GM04503 (cell line): ENCODE results near the gene KIF9.
"Not testable (repeated sequence)": the region's sequence is repeated elsewhere in the genome, so short reads cannot be mapped to it uniquely, and the experiment has no call there.

Experiments used
- DNase-seq: peaks from one replicate; pipeline ENCODE4 v3.0.0-alpha.2; 2012; ENCODE audit warnings: low read depth

Gene KIF9

DNA sequence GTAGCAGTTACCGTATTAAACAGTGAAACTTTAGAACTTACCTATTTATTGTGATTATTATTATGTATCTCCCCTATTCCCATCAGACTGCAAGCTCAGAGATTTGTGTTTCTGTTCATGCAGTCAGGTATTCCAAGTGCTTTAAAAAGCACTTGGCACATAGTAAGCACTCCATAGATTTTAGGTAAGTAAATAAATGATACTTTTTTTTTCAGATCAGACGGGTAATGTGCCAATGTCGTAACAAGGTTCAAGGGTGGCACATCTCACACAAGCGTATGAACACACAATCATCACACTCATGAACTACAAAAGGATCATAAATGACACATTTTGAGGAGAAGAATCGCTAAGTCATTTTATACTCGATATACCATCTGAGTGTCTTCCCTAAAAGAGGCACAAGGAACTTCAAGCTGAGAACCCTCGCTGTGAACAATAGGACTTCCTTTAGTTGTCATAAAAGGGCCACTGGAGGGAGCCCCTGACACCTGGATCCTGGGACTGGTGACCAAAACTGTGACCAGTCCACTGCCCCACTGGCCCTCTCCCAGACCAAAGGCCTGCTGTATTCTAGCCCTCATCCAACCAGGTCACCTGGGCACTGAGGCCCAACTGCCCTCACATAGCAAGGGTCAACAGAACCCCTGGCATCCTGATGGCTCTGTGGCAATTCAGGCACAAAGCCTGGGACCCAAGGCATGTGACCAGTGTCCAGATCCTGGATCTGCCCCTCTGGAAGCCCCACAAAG is 32.1 kb downstream of the KIF9 start:
- DNase-seq: peak; percentile 3

DNA sequence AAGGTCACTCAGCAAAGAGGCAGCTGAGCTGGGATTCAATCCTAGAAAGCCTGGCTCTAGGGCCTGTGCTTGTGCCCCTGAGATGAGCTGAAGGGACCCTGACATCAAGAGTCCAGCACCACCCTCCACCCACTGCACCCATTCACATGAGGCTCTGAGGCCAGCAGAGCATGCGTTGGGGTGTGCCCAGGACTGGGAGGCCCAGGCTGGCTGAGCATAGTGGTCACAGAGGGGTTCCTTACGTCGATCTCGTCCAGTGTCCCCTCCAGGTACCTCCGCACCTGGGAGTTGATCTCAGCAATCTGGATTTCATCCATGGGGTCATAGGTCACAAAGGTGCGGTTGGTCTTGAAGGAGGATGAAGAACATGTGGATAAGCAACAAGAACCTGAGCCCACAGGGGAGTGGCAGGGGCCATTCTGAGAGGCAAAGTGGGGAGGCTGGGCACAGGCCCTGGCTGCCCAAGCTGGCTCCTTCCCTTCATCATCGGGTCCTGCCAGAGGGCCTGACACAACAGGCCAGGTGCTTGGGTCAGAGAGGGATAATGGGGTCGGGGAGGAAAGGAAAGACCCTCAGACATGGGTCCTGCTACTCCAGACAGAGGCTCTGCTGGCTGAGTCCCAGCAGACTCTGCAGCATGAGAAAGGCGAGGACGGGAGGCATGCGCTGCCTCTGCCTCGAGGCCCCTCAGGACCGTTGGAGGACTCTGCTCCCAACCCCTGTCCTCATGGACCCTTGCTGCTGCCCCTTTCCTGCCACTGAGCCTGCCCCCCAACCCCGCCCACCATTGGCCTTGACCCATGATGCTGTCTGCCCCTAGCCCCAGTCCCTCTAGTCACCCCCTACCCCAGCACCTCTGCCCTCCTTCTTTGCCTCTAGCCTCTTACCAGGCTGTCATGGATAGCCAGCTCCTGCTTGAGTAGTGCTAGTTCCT is 35.2 kb downstream of the KIF9 start:
- DNase-seq: no peak

DNA sequence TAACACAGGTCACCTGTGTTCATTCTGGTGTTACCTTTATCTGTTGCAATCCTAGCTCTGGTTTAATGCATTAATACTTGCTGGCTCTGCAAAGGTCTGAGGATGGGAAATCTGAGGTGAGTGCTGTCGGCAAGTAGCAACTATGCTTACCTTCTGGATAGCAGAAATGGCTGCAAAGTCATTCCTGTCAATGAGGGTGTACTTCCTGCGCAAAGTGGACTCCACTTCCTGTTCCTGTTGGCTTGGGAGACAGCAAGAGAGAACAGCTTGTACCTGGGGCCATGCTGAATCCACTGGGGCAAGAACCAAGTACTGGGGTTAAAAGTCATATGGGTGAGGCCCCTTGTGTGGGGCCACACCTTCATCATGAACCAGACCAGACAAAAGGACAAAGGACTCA is 37.3 kb downstream of the KIF9 start:
- no peak for DNase-seq

DNA sequence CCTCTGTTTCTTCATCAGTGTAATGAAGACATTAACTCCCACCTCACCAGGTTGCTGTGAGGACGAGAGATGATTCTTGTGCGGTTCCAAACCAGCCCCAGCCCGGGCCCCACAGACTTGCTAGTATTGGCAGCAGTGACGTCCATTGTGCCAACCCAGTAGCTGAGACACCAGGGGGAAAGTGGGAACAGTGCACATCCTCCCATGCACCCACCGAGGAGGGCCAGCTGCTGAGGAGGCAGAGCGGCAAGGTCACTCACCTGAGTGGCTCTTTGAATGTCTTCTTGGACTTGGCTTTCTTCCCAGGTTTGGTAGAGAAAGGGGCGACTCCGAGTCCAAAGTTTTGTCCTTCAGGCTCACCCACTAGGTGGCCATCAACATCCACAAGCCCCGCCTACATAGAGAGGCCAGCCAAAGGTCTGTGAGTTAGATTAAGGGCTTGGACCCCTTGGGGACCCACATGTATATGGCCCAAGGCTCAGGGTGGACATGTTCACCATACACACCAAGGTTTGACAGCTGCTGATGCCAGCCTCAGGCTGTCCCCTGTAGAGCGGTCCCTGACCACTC is 38.0 kb downstream of the KIF9 start:
- no peak for DNase-seq

DNA sequence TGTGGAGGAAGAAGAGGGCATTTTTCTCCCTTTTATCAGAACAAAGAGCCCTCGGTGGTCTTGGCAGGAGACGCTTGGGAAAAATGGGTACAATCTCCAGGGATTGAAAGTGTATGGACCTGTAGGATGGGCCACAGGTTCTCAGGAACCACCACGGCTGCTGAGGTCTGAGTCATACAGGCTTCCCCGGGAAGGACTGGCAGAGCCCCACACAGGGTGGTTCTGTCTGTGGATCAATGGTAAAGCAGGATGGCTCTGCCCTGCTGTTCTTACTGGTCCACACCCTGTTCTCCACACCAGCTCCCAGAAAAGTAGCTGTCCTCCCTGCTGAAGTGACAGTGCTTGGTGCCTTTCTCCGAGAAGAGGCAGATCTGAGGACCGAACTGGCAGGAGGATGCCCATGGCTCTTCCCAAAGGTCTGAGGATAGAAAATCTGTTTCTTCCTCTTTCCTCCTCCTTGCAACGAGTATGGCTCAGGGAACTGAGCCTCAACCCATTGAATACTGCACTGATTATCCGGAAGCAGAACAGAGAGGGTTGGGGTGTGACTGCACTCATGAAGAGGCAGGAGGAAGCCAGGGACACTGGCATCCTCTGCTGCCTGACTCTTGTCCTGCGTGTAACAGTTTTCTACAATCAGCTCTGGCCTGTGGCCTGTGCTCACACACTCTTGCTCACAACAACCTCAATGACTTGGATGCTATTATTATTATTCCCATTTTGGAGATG is 39.0 kb downstream of the KIF9 start:
- DNase-seq: no peak

DNA sequence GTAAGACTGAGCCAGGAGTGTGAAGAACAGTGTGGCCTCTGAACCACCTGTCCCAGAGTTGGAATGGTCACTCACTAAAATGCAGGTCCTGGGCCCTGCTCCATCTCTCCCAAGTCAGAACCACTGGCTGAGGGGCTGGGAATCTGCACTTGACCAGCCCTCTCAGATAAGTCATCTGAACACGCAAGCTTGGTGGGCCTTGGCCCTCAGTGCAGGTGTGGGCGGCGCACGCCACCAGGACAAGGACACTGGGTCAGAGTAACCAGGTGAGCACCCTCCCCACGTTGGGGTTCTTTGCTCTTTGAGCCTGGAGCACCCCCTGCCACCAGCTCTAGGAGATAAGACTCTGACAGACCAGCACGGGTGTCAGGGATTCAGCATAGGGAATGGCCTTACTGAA is 42.7 kb downstream of the KIF9 start:
- DNase-seq: no peak

DNA sequence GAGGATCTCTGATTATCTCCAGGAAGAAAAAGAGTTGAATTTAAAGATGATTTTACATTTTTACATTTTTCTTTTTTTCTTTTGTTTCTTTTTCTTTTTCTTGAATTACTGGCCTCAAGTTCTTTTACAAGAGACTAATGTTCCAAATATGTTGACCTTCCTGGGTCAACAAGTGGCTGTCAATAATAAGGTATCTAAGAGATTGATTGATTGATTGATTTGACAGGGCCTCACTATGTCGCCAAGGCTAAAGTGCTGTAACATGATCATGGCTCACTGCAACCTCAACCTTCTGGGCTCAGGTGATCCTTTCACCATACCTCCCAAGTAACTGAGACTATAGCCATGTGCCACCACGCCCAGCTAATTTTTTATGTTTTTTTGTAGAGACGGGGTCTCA is 44.6 kb downstream of the KIF9 start:
- no peak for DNase-seq

DNA sequence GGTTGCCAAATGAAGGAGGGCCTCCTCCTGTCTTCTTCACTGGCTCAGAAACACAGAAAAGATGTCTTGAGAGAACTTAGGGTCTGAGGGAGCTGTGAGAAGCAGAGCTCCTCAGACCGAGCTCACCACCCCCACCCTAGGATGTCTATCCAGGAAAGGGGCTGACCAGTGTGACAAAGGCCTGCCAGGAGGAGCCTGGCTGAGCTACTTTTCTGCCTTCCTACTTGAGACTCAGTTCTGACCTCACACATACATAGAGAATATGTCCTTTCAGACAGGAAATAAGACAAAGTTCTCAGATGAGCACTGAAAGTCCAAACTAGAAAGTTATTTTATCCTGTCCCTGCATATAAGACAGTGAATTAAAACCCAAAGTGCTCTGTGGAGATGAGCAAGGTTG is 54.5 kb downstream of the KIF9 start:
- no peak for DNase-seq

DNA sequence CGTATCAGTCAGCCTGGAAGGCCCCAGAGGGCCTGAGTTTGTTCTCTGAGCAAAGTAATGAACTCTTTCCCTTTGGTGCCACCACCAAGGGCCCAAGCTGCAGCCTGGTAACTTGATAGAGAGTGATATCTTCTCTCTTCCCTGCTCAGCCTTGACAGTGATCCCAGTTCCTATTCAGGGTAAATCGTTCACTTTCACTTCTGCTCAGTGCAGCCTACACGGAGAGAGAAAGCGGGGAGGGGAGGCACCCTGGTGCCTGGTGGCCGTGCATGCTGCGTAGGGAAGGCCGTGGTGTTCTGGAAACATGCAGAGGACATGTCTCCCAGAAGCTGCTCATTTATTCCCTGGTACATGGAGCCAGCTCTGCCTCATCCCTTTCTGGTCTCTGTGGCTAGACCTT is 54.9 kb downstream of the KIF9 start:
- DNase-seq: no peak

DNA sequence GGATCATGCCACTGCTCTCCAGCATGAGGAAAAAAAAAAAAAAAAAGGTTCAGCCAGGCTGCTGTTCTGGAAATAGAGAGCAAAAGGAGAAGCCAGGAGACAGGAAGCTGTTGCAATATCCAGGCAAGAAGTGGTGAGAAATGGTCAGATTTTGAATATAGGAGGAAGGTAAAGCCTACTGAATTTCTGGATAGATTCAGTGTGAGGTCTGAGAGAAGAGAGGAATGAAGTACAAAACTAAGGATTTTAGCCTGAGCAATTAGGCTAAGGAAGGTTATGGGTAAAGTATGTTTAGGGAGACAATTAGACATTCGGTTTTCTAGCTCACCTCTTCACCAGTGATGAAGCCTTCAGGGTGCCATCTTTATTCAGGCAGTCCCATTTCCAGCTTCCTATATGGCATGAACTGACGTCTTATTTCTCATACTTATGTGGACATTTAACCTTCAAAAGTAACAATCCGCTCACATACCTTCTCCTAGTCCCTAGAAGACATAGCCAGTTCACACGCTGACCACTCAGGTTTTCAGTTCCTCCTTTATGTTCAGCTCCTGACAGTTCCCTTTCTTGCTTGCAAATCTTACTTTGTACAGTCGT is 57.2 kb downstream of the KIF9 start:
- DNase-seq: peak; percentile 15

DNA sequence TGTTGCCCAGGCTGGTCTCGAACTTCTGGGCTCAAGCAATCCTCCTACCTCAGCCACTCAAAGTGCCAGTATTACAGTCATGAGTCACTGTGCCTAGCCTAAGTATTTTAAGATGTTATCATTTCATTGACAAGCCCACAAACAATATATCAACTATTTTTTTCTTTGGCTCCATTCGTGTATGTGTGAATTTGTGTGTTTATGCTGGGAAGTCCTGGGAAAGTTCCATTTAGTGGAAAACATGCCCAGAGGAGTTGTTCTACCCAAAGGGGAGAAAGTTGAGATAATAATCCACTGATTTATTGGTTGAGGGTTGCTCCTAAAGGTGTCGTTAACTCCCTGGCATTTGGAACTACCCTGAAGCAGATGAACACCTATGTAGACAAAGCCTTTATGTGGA is 58.8 kb downstream of the KIF9 start:
- no peak for DNase-seq

DNA sequence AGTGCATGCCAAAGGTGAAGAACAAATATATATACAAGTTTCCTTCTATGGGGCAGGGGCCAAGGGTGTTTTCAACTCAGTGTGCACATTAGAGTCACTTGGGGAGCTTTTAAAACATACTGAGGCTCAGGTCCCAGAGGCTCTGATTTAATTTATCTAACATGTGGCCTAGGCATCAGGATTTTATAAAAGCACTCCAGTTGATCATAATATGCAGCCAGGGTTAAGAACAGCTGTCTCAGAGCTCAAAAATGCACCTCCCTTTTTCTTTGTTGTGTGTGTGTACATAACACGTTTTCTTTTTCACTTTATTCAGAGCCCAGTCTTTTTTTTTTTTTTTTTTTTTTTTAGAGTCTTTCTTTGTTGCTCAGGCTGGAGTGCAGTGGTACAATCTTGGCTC is 60.8 kb downstream of the KIF9 start:
- no peak for DNase-seq

DNA sequence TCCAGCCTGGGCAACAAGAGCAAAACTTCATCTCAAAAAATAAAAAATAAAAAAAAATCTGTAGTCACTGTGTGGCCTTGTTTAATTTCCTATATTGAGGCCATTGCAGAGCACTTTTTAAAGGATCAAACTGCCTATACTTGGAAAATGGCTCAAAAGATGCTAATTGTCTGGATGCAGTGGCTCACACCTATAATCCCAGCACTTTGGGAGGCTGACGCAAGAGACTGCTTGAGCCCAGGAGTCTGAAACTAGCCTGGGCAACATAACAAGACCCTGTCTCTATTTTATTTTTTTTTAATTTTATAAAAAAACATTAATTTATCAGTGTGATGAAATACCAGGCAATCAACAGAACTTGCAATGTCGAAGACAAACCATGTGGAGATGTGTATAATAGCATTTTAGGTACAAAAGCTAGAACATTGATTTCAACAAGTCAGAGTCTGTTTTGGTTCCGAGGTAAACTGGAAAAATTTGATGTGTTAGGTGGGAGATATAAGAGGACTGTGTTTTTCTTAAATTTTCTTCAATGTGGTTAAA is 71.7 kb downstream of the KIF9 start:
- DNase-seq: no peak

DNA sequence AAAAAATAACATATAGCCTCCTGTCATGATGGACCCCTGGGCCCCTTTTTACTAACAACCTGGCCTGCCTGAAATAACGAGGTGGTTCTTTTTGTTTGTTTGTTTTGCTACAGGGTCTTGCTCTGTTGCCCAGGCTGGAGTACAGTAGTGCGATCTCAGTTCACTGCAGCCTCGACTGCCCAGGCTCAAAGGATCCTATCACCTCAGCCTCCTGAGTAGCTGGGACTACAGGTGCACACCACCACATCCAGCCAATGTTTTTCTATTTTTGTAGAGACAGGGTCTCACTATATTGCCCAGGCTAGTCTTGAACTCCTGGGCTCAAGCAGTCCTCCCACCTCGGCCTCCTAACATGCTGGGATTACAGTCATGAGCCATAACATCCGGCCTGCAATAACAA is 76.6 kb downstream of the KIF9 start:
- not testable (repeated sequence) for DNase-seq

DNA sequence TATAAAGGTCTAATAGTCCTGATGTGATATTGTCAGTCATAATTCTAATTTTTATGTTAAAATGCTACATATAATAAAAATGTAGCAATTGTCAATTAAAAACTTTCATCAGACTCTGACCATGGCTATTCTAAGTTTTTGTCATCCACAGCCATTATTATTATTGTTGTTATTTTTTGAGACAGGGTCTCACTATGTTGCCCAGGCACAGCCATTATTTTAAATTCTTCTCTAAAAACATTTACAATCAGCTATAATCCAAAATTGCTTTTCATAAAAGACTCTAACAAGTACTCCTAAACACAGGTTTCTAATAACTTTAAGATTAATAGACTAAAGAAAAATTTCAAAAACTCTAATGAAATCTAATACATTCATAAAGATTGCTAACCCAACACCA is 77.7 kb downstream of the KIF9 start:
- DNase-seq: no peak

DNA sequence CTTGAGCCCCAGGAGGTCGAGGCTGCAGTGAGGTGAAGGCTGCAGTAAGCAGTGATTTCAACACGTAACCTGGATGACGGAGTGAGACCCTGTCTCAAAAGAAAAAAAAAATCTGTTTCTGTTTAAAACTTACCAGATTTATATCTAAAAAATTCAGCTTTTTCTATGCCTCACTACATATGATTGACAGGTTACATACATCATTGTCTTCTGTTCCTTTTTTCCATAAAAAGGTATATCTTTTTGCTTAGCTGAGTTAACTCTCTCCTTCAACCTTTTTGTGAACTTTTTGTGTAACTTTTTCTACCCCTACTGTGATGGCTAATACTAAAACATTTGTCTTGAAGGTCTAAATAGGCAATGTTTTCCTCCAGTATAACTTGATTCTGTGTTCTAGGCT is 80.1 kb downstream of the KIF9 start:
- DNase-seq: no peak

DNA sequence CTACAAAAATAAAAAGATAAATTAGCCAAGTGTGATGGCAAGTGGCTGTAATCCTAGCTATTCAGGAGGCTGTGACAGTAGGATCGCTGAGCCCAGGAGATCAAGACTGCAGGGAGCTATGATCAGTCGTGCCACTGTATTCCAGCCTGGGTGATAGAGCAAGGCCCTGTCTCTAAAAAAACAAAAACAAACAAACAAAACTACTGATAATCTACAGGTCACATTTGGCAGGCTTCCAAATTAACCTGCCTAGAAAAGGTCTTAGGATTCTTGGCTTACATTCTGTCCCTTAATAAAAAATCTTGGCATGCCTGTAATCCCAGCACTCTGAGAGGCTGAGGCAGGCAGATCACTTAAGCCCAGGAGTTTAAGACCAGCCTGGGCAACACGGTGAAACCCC is 85.3 kb downstream of the KIF9 start:
- no peak for DNase-seq

DNA sequence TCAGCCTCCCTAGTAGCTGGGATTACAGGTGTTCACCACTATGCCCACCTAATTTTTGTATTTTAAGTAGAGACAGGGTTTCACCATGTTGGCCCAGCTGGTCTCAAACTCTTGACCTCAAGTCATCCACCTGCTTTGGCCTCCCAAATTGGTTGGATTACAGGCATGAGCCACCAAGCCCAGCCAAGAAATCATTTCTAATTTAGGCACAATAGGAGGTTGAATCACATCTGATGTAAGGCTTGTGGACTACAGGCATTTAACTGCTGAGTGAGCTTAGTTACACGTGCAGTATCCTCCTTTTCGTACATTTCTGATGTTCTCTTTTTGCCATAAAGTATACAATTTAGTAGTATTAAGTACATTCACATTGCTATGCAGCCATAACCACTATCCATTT is 87.6 kb downstream of the KIF9 start:
- no peak for DNase-seq

DNA sequence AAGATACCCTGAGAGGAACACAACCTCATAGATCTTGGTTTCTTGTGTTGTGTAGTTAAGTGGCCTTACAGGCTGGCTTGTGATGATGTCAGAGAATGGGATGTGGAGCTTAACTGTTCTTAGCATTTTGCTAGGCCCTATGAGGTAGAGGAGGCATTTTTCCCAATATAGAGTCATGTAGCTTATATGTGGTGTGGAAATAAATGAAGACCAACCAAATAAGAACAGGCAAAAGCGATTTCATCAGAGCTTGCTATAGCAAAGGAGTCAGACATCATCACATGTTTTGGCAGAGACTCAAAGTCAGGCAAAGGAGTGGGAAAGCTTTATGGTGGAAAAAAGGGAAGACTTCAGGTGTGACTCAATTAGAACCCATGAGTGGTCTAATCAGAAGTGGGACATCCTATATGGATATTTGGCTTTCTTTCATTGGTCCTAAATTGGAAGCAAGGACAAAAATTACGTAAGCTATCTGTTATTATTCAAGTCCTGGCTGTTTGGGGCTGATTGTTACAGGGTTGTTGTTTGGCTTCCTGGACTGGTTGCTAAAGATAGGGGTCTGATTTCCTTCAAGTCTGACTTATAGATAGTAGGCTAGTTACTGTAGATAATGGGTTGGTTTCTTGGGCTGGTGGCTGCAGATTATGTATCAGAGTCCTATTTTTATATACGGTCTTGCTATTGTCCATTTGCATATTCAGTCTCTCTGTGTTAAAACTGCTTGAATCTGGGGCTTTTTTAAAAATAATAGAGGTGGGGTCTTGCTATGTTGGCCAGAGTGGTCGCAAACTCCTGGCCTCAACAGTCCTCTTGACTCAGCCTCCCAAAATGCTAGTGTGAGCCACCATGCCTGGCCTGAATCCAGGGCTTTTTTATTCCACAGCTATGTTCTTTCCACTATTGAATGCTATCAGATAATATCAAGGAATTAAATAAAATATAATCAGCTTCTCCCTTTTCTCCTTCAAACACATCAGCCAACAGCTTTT is 88.4 kb downstream of the KIF9 start:
- DNase-seq: no peak

DNA sequence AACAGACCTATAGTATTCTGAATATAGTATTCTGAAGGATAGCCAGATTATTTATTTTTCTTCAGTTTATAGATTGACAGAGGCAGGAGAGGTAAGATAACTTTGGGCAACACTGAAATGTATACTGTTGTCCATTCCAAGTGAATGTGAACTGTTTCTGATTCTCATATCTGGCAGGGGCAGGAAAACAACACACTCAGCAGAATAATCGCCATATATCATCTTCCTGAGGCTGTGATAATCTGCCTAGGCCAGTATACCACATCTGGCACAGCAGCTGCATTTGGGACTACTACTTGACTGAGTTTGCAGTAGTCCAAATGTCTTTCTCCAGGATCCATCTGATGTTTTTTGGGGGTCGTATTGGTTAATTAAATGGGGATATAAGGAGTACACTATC is 96.3 kb downstream of the KIF9 start:
- DNase-seq: no peak
